ENCODE measurements around the gene CDK8.
"Not testable (repeated sequence)": the region's sequence is repeated elsewhere in the genome, so short reads cannot be mapped to it uniquely, and the experiment has no call there.

CDK8 gene

DNA sequence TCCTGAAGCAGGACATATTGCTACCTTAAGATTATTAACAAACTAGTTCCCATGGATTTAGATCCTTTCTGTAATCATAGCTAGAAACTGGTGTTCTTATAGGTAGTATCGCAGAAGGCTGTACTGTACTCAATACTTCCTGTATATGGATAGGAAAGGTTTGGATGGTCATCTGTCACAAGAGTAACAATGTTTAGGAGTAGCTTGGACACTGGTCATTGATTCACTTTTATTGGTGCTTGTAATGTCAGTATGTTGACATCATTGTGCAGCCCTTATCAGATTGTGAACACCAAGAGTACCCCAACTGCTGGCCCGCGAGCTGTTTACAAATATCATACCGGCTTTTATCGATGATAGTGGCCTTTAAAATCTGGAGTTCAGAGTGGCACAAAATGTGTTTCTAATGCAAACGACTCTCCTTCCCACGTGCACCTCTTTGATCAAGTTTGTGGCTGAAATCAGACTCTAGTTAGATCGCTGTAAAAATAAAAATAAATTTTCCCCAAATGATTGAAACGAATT, 605 bp upstream of the CDK8 start:
- DNase-seq: no peak

DNA sequence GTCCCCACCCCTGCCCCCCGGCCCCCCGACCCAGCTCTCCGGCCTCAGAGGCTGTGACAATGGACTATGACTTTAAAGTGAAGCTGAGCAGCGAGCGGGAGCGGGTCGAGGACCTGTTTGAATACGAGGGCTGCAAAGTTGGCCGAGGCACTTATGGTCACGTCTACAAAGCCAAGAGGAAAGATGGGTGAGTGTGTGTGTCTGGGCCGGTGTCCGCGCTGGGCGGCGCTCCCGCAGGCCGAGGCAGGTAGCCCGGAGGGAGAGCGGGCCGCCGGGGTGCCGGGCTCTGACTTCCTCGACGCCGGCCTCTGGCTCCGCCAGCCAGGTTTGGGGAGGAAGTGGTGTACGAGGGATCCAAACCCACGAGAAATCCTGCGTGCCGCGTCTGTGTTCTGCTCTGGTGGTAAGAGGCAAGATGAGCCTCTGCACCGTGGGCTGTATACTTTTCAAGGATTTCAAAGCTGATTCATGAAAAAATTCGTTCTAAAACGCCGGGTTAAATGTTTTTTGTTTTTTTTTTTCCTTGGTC, 718 bp downstream of the CDK8 start:
- DNase-seq: peak; percentile 21 to 76 (median 54)

DNA sequence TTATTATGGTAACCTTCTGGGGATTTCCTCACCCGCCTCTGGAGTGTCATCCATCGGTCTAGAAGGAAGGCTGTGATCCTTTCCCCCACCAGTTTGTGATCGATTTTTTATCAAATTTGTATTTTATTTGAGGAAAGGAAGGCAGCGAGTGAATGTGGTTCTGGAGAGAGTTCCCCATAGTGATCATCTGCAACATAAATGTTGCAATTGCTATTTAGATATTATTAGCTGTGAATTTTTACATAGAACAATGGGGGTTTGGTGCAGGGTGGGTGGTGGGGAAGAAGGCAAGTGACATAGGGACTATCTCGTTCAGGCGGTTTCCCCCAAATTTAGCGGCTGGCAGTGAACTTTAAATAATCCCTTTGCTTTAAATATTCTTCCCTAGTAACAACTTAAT, 1.2 kb downstream of the CDK8 start:
- DNase-seq: no peak

DNA sequence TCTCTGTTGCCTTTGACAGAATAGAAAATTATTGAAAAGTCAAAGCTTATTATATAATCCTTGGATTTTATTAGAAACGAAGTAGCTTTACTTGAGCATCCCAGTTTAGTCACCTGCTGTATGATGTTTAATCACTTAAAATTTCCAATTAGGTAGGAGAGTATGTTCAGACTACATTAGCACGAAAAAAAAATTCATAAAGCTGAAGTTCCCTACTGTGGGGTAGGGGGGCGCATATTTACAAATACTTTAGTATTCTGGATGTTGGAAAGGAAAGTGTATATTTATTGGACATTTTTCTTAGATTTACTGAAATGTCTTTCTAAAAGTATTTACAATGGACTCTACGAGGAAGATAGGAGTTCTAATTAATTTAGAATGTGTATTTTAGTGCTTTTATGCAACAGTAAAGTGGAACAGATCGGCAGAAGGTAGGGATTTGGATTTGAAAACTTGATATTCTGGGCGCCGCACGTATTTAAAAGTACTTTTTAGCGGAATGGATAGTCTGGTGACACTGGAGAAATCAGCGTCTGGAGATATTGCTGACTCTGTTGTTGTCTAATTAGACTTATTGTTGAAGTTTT, 1.9 kb downstream of the CDK8 start:
- no peak for DNase-seq

DNA sequence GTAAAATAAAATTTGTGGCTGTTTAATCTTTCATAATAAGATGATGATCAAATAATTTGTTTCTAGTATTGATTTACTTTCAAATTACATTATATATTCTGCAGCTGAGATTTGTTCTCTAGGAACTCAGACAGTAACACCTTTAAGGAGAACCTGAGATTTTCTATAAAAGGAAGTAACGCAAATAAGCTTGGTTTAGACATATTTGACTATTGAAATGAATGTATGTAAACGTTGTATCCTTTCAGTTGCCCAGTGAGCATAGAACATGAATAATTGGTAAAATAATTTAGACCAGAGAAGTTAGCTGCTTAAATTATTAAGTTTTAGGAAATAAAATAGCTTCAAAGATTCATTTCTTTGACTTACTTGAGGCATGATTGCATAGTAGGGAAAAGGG, 3.1 kb downstream of the CDK8 start:
- DNase-seq: peak in 1 of 5 experiments; percentile 14

DNA sequence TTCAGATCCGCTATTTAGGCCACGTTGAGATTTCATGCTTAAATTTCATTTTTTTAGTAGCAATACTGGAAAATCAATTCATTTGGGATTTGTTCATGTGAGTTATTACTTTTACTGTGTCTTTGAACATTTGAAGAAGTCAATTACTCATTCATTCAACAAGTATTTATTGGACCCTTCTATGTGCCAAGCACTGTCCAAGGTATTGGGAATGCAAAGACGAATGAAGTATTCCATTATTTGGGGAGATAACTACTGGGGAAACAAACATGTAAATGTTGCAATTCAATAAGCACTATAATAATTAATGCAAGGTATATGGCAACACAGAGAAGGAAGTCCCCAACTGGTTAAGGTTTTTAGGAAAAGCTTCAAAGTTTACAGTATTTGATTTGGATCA, 5.7 kb downstream of the CDK8 start:
- DNase-seq: no peak

DNA sequence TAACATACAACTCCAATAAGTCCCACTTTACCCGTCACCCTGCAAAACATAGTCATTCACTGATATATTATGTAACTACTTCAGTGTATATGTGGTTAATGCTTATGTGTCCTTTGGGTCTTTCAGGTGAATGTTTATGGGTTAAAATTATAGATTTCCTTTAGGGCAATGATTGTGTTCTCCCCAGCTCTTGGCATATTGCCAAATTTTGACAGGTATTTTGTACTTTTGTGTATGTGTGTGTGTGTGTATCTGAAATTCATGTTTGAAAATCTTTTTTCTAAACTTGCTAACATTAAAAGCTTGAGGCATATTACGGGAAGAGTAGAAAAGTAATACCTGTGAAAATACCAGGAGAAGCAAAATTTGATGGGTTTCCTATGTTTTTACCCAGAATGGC, 8.2 kb downstream of the CDK8 start:
- DNase-seq: no peak

DNA sequence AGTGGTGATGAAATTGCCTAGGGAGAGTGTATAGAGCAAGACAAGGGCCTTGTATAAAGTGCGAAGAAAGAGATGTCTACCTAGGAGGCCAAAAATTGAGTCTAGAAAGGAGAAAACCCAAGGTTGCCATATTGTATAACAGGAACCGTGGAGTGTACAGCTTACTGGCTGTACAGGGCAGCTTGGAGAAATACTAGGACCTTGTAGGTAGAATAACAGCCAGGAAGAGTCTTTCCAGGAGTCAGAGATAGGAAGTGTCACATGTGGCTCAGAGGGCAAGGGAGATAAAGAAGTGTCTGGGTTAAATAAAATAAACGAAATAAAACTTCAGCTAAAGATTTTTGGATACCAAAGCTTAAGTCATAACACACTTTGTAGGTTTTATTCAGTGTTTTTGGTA, 12.4 kb downstream of the CDK8 start:
- DNase-seq: no peak

DNA sequence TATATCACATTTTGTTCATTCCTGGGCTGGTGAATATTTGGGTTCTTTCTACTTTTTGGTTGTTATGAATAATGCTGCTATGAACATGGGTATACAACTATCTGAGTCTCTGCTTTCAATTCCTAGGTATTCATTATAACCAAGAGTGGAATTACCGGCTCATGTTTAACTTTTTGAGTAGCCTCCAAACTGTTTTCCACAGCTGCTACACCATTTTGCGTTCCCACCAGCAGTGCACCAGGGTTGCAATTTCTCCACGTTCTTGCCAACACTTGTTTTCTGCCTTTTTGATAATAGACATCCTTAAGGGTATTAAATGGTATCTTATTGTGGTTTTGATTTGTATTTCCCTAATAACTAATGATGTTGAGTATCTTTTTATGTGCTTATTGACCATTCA, 16.8 kb downstream of the CDK8 start:
- no peak for DNase-seq

DNA sequence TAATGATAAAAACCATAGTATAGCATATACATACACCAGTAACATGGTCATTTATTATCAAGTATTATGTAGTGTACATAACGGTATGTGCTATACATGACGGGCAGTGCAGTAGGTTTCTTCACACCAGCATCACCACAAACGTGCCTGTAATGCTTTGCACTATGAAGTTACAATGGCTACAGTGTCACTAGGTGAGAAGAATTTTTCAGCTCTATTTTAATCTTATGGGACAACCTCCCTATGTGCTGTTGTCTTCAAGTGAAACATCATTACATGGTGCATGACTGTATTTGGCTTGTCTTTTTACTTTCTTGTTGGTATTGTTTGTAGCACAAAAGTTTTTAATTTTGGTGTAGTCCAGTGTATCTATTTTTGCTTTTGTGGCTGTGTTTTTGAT, 18.7 kb downstream of the CDK8 start:
- DNase-seq: no peak

DNA sequence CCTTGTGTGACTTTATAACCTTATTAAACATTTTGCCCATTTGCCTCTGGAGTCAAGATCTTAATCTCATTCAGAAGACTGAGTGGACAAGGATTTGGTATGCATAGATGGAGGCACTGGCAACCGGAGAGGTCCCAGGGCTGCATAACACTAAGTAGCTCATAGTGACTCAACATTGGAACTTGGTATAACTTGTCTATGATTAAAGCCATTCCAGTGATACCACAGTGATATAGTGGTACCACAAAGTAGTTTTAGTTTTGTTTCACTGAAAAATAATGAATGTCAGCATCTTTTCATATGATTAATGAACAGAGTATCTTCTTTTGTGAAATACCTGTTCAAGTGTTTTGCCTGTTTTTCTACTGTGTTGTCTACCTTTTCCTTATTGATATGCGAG, 26.4 kb downstream of the CDK8 start:
- DNase-seq: peak in 1 of 5 experiments; percentile 16

DNA sequence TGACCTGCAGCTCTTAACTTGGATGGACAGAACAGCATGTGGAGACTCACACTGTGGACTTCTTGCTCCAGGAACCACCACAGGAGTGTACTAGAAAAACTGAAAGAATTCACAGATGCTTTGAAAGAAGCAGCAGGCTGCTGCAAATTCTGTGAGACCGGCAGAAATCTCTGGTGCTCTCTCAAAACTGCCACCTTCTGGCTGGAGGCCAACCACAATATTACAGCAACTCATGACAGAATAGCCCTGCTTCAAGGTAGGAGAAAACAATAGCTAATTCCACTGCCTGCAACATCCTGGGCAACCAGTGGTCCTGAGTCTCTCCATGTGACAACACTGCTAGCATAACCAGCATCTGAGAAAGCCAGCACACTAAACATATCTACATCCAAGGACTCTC, 26.9 kb downstream of the CDK8 start:
- DNase-seq: no peak

DNA sequence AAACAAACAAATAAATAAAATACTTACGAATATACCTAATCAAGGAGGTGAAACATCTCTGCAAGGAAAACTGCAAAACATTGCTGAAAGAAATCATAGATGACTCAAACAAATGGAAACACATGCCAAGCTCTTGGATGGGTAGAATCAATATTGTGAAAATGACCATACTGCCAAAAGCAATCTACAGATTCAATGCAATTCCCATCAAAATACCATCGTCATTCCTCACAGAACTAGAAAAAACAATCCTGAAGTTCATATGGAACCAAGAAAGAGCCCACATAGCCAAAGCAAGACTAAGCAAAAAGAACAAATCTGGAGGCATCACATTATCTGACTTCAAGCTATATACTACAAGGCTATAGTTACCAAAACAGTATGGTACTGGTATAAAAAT, 32.0 kb downstream of the CDK8 start:
- not testable (repeated sequence) for DNase-seq

DNA sequence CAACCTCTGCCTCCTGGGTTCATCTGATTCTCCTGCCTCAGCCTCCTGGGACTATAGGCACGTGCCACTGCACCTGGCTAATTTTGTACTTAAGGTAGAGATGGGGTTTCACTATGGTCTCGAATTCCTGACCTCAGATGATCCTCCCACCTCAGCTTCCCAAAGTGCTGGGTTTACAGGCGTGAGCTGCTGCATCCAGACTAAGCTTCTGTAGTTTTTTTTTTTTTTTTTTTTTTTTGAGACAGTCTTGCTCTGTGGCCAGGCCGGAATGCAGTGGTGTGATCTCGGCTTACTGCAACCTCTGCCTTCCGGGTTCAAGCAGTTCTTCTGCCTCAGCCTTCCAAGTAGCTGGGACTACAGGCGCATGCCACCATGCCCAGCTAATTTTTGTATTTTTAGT, 34.9 kb downstream of the CDK8 start:
- not testable (repeated sequence) for DNase-seq

DNA sequence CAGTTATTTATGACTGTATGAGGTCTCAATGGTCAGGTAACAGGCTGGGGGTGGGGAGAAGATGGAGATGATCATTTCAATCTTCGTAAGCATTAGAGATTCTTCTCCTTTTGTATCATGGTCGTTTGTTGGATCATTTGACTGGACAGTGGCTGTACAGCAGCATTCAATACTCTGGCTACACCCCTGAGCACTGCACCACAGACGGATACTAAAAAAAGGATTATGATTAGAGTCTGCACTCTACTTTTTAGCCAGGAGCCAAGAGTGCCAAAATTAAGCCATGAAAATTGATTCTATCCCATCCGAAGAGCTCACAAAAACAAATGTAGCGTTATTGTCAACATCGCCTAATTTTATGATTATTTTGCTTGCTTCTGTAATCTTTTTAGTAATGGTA, 41.9 kb downstream of the CDK8 start:
- DNase-seq: no peak

DNA sequence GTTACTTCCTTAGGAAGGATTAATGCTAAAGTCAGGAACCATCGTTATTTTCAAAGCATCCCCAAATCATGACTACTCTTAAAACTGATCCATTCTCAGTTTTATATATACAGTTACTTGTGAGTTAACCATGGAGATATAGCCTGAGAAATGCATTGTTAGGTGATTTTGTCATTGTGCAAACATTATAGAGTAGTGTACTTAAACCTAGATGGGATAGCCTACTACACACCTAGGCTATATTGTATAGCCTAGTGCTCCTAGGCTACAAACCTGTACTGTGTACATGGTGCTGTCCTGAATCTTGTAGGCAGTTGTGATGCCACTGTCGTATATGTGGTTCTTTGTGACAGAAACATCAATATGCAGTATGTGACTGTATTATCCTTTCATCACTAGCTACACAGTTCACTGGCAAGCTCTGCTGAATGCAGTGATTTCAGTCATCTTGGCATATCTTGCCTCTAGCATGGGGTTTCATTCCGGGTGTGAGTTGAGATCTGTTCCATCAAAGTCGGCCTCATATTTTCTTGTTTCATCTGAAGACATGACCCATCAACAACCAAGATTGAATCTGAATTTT, 45.3 kb downstream of the CDK8 start:
- peak in 1 of 5 experiments; percentile 27 for DNase-seq

DNA sequence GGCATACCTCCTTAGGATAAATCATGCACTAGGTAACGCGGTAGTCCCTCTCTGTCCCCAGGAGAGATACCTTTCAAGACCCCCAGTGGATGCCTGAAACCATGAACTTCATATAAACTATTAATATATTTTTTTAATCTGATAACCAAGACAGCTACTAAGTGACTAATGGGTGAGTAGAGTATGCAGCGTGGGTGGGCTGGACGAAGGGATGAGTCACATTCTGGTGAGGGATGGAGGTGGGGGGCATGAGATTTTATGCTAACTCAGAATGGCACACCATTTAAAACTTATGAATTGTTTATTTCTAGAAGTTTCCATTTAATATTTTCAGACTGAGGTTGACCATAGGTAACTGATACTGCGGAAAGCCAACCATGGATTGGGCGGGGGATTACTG, 46.2 kb downstream of the CDK8 start:
- DNase-seq: no peak

DNA sequence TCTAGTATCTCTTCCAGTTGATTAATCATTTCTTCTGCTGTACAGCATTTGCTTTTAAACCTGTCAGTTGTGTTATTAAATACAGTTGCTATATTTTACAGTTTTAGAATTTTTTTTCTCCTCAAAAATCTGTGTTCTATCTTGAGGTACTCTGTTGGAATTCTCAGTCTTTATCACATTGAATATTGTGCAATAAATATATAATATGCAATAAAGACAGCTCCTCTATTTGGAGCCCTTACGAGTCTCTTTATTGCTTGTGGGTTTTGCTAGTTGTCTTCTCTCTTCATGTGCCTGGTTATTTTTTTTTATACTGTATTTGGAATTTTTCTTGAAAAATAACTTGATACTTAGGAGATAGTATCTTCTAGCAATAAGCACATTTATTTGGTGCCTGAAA, 51.7 kb downstream of the CDK8 start:
- DNase-seq: no peak

DNA sequence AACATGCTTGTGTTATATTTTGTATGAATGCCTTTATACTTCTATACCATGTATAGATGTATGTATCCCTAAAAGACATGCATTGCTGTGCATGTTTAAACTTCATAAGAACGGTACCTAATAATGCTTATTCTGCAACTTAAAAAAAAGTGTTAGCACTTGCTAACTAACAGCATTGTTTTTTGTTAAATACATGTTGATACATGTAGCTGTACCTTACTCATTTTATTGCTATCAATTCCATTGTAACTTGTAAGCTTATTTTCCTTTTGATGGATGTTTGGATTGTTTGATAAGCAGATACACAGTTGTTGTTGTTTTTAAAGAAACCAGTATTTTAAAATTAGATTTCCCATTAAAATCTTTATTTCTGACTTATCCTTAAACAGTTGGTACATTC, 53.8 kb downstream of the CDK8 start:
- DNase-seq: no peak

DNA sequence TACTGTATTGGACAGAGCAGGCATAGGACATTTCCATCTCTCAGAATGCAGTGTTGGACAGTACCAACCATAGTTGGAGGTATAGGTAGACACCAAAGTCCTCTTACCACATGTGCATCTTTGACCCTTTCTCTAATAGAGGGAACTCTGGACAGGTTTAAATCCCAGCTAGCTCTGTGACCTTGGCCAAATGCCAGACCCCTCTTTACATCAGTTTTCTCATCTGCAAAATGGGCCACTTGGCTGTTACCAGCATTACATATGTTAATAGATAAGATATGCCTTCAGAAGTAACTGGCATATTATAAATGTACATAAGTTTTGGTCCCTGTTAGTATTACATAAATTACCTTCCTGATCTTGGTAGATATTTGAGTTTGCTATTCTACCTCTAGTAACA, 54.3 kb downstream of the CDK8 start:
- no peak for DNase-seq

DNA sequence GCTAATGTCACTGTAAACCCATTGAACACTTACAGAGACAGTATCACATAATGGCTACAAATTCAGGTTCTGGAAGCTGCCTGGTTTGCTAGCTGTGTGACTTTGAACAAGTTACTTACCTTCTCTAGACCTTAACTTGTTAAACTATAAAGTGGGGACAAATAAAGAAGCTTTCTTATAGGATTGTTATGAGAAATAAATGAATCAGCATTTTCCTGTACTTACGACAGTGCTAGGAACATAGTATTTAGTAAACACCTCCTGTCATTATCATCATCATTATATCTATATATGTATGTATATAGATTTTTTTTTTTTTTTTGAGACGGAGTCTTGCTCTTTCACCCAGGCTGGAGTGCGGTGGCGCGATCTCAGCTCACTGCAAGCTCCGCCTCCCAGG, 54.9 kb downstream of the CDK8 start:
- DNase-seq: no peak

DNA sequence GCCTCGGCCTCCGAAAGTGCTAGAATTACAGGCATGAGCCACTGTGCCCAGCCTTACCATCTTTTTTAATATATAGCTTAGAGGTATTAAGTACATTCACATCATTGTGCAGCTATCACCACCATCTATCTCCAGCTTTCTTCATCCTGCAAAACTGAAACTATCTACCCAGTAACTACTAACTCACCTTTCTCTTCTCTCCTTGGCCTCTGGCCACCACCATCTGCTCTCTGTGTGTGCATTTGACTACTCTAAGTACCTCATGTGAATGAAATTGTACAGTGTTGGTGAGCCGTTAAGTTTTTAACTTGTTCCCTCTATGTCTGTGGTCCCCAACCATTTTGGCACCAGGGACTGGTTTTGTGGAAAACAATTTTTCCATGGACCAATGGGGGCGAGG, 56.1 kb downstream of the CDK8 start:
- peak in 1 of 5 experiments; percentile 22 for DNase-seq

DNA sequence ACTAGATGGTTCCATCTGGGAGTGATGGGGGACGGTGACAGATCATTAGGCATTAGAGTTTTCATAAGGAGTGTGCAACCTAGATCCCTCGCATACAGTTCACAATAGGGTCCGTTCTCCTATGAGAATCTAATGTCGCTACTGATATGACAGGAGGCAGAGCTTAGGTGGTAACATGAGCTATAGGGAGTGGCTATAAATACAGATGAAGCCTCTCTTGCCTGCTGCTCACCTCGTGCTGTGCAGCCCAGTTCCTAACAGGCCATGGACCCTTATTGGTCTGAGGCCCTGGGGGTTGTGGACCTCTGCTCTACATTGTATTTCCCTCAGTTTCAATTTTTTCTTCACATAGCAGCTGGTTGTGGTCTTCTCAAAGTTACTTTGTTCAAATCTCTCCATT, 56.5 kb downstream of the CDK8 start:
- no peak for DNase-seq

DNA sequence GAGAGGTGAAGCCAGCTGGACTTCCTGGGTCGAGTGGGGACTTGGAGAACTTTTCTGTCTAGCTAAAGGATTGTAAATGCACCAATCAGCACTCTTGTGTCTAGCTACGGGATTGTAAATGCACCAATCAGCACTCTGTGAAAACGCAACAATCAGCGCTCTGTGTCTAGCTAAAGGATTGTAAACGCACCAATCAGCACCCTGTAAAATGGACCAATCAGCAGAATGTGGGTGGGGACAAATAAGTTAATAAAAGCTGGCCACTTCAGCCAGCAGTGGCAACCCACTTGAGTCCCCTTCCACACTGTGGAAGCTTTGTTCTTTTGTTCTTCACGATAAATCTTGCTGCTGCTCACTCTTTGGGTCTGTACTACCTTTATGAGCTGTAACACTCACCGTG, 58.1 kb downstream of the CDK8 start:
- not testable (repeated sequence) for DNase-seq

DNA sequence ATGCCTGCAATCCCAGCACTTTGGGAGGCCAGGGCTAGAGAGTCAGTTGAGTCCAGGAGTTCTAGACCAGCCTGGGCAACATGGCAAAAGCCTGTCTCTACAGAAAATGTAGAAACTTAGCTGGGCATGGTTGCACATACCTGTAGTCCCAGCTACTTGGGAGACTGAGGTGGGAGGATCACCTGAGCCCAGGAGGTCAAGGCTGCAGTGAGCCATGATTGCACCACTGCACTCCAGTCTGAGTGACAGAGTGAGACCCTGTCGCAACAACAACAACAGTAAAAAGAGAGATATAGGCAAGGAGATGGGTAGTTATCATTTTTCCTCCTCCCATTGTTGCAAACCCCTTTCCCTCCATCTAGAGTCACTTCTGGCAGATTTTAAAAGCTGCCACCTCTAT, 62.2 kb downstream of the CDK8 start:
- not testable (repeated sequence) for DNase-seq
